H9 (cell line): ENCODE results near the gene ZNF771. TPM values are rescaled to one million over a fixed set of nuclear protein-coding genes. Genes with fewer than 3 reads are reported as not detected.

Source experiments
- DNase-seq: peaks from one replicate; pipeline ENCODE4 v3.0.0-alpha.2; 2017
- H2AFZ ChIP-seq: one replicate; pipeline ENCODE4 v1.6.1; 2013; ENCODE audit warnings: mild to moderate bottlenecking, low read length, control low read depth, moderate library complexity
- H2AK5ac ChIP-seq: 2 replicates; pipeline ENCODE4 v1.6.1; 2013; ENCODE audit warnings: low read length, control low read depth, mixed read lengths; ENCODE audit not compliant: insufficient read length
- H2BK120ac ChIP-seq: one replicate; pipeline ENCODE4 v1.6.1; 2013; ENCODE audit warnings: low read depth, mild to moderate bottlenecking, low read length, control low read depth, inconsistent platforms; ENCODE audit not compliant: poor library complexity, severe bottlenecking
- H2BK12ac ChIP-seq: 2 replicates; pipeline ENCODE4 v1.6.1; 2013; ENCODE audit warnings: low read length, control low read depth, mixed read lengths, low read depth; ENCODE audit not compliant: insufficient read length
- H2BK15ac ChIP-seq: 2 replicates; pipeline ENCODE4 v1.6.1; 2013; ENCODE audit warnings: low read depth, low read length, control low read depth
- H2BK20ac ChIP-seq: one replicate; pipeline ENCODE4 v1.6.1; 2013; ENCODE audit warnings: low read depth, mild to moderate bottlenecking, low read length, control low read depth, inconsistent platforms; ENCODE audit not compliant: poor library complexity, severe bottlenecking
- H2BK5ac ChIP-seq: 2 replicates; pipeline ENCODE4 v1.6.1; 2013; ENCODE audit warnings: low read length, control low read depth, mixed read lengths; ENCODE audit not compliant: insufficient read length
- H3K14ac ChIP-seq: 2 replicates; pipeline ENCODE4 v1.6.1; 2013; ENCODE audit warnings: low read length, control low read depth; ENCODE audit not compliant: insufficient read depth
- H3K18ac ChIP-seq: 2 replicates; pipeline ENCODE4 v1.6.1; 2013; ENCODE audit warnings: low read depth, mild to moderate bottlenecking, mixed read lengths, low read length, control low read depth; ENCODE audit not compliant: insufficient read length
- H3K23ac ChIP-seq: 2 replicates; pipeline ENCODE4 v1.6.1; 2013; ENCODE audit warnings: low read length, control low read depth, mixed read lengths, low read depth; ENCODE audit not compliant: insufficient read length
- H3K23me2 ChIP-seq: 2 replicates; pipeline ENCODE4 v1.6.1; 2013; ENCODE audit warnings: low read depth, mild to moderate bottlenecking, mixed read lengths, low read length, control low read depth; ENCODE audit not compliant: insufficient read length, poor library complexity, severe bottlenecking
- H3K27ac ChIP-seq: 2 replicates; pipeline ENCODE4 v1.5.1; 2013; ENCODE audit warnings: low read length, control low read depth, mixed read lengths, low read depth; ENCODE audit not compliant: insufficient read length
- H3K27me3 ChIP-seq: 2 replicates; pipeline ENCODE4 v1.6.1; 2013; ENCODE audit warnings: low read length, control low read depth, inconsistent platforms; ENCODE audit not compliant: insufficient read depth
- H3K4ac ChIP-seq: 2 replicates; pipeline ENCODE4 v1.6.1; 2013; ENCODE audit warnings: low read depth, mild to moderate bottlenecking, control low read depth, inconsistent platforms, low read length, moderate library complexity
- H3K4me1 ChIP-seq: 2 replicates; pipeline ENCODE4 v1.6.1; 2013; ENCODE audit warnings: low read length, control low read depth, inconsistent platforms; ENCODE audit not compliant: insufficient read depth
- H3K4me2 ChIP-seq: 2 replicates; pipeline ENCODE4 v1.6.1; 2013; ENCODE audit warnings: low read length, control low read depth, mixed read lengths; ENCODE audit not compliant: insufficient read length, insufficient read depth
- H3K56ac ChIP-seq: 2 replicates; pipeline ENCODE4 v1.6.1; 2013; ENCODE audit warnings: low read depth, mild to moderate bottlenecking, mixed read lengths, low read length, control low read depth; ENCODE audit not compliant: insufficient read length
- H3K79me1 ChIP-seq: 2 replicates; pipeline ENCODE4 v1.6.1; 2013; ENCODE audit warnings: low read depth, mild to moderate bottlenecking, moderate library complexity, low read length, control low read depth, inconsistent platforms; ENCODE audit not compliant: insufficient read depth, poor library complexity, severe bottlenecking
- H3K79me2 ChIP-seq: 2 replicates; pipeline ENCODE4 v1.6.1; 2013; ENCODE audit warnings: low read length, control low read depth, inconsistent platforms; ENCODE audit not compliant: insufficient read depth
- H3K9ac ChIP-seq: 2 replicates; pipeline ENCODE4 v1.6.1; 2013; ENCODE audit warnings: low read length, control low read depth, mixed read lengths; ENCODE audit not compliant: insufficient read length; ENCODE audit errors: extremely low read depth
- H3K9me3 ChIP-seq: one replicate; pipeline ENCODE4 v1.6.1; 2013; ENCODE audit warnings: low read depth, low read length, inconsistent platforms; ENCODE audit not compliant: control insufficient read depth
- H3T11ph ChIP-seq: one replicate; pipeline ENCODE4 v1.6.1; 2013; ENCODE audit warnings: mild to moderate bottlenecking, low read length, control low read depth, inconsistent platforms
- H4K20me1 ChIP-seq: one replicate; pipeline ENCODE4 v1.6.1; 2013; ENCODE audit not compliant: control insufficient read depth, insufficient read length, insufficient read depth
- H4K5ac ChIP-seq: 2 replicates; pipeline ENCODE4 v1.6.1; 2013; ENCODE audit warnings: low read depth, mild to moderate bottlenecking, mixed read lengths, low read length, control low read depth; ENCODE audit not compliant: insufficient read length
- H4K8ac ChIP-seq: replicated peaks from 2 replicates; pipeline ENCODE4 v1.6.1; 2013; ENCODE audit warnings: low read length, control low read depth, mixed read lengths, low read depth; ENCODE audit not compliant: insufficient read length
- H4K91ac ChIP-seq: 2 replicates; pipeline ENCODE4 v1.6.1; 2013; ENCODE audit warnings: low read depth, mild to moderate bottlenecking, moderate library complexity, mixed read lengths, low read length, control low read depth; ENCODE audit not compliant: insufficient read length
- H3K27ac Mint-ChIP-seq, 3 experiments: 2 replicates in 2 of 3; 3 replicates in 1 of 3; pipeline ENCODE4 v1.8.0; 2020 to 2021; ENCODE audit warnings: mixed read lengths in 3 of 3, mild to moderate bottlenecking in 1 of 3, moderate library complexity in 1 of 3
- H3K27me3 Mint-ChIP-seq: 2 replicates; pipeline ENCODE4 v1.8.0; 2021; ENCODE audit warnings: low read depth, mild to moderate bottlenecking, moderate library complexity, mixed read lengths
- H3K36me3 Mint-ChIP-seq, 3 experiments: 2 replicates in 2 of 3; 3 replicates in 1 of 3; pipeline ENCODE4 v1.8.0; 2020 to 2021; ENCODE audit warnings: low read depth in 3 of 3, mixed read lengths in 3 of 3; ENCODE audit not compliant: insufficient read depth in 1 of 3
- H3K4me1 Mint-ChIP-seq, 2 experiments: 2 replicates each; pipeline ENCODE4 v1.8.0; 2020; ENCODE audit warnings: mixed read lengths in 2 of 2
- H3K4me3 Mint-ChIP-seq, 2 experiments: 2 replicates in 1 of 2; 3 replicates in 1 of 2; pipeline ENCODE4 v1.8.0; 2020 to 2021; ENCODE audit warnings: mild to moderate bottlenecking in 2 of 2, mixed read lengths in 2 of 2, moderate library complexity in 1 of 2
- H3K9me3 Mint-ChIP-seq, 2 experiments: 2 replicates in 1 of 2; 3 replicates in 1 of 2; pipeline ENCODE4 v1.8.0; 2020; ENCODE audit warnings: mild to moderate bottlenecking in 2 of 2, mixed read lengths in 2 of 2, moderate library complexity in 1 of 2
- CTCF ChIP-seq: fragments of 200-600 bp; sonication (generic); conservative IDR thresholded peaks from 3 replicates; pipeline ENCODE4 v1.8.0; 2021; ENCODE audit warnings: antibody characterized with exemption, mild to moderate bottlenecking
- WGBS: extraction: QIAGEN DNeasy Blood & Tissue Kit; methylation state at CpG from one replicate; pipeline ENCODE4 v1.1.7; 2013; ENCODE audit warnings: missing lambda C conversion rate, low lambda C conversion rate, mixed read lengths; ENCODE audit not compliant: insufficient read length; ENCODE audit errors: extremely low coverage; 5-methylcytosine and 5-hydroxymethylcytosine counted together
- total RNA-seq: library from RNA; stranded (reverse); gene quantifications from 2 replicates; pipeline ENCODE4 v1.2.1, GENCODE V29; 2021

The ZNF771 gene
- total RNA-seq, 1 experiment from 2014 or later: 10.5 TPM

- H3K4me3 Mint-ChIP-seq: no peak overlapping the region
- Histone ChIP-seq H2AK5ac (no peak overlapping the region), H3K56ac (no peak overlapping the region), H3K27me3 (no peaks in the 10 kb centered on the region), H3K79me1 (peaks cover 3% of the 10 kb centered on the region), H2AFZ (no peak overlapping the region), H4K5ac (no peak overlapping the region), H3K4ac (no peak overlapping the region), H3K4me2 (no peak overlapping the region), H3K79me2 (no peaks in the 10 kb centered on the region; the same call in 1 of the 2 replicates), H3K9me3 (no peaks in the 10 kb centered on the region), H3K27ac (no peak overlapping the region), H4K20me1 (no peaks in the 10 kb centered on the region), H4K8ac (no peak overlapping the region), H4K91ac (no peak overlapping the region), H2BK20ac (no peak overlapping the region), H2BK5ac (no peak overlapping the region), H3K23ac (no peak overlapping the region), H3K14ac (no peak overlapping the region), H2BK120ac (no peak overlapping the region), H2BK12ac (no peak overlapping the region), H3K4me1 (peaks cover 6% of the 10 kb centered on the region), H2BK15ac (no peak overlapping the region), H3K18ac (no peak overlapping the region), H3T11ph (no peak overlapping the region), H3K9ac (no peak overlapping the region), H3K23me2 (peaks cover 10% of the 10 kb centered on the region)
- no peak for DNase-seq
- H3K4me1 Mint-ChIP-seq: peaks cover 26% of the 10 kb centered on the region in 2 experiments
- no peak for TF ChIP-seq CTCF
- H3K9me3 Mint-ChIP-seq: 0 out of 5 replicates have a peak, but pooled peaks cover 0 to 2% of the 10 kb centered on the region in 2 experiments
- no peaks in the 10 kb centered on the region for H3K27me3 Mint-ChIP-seq
- peak overlapping the region in 1 of 3 experiments; percentile 88; a peak in 2 of 7 replicates for H3K27ac Mint-ChIP-seq
- WGBS: no CpG with 5 or more reads among the region's 10 CpGs
- H3K36me3 Mint-ChIP-seq: peaks cover 16 to 35% (median 31%) of the 10 kb centered on the region in 3 experiments
Measured at GRCh38 chr16:30365200-30365599, 42.2 kb upstream of the ZNF771 start.
